Heart right ventricle (tissue), 16 donors: ENCODE data around the gene AOC2. TPM values are rescaled to one million over a fixed set of nuclear protein-coding genes. Genes with fewer than 3 reads are reported as not detected.

Experiments used
- ATAC-seq, 8 donors: fragments of 200-7000 bp; cut with Tn5 transposase; one replicate each; pipeline ENCODE4 v1.9.1; 2020; ENCODE audit warnings: mild to moderate bottlenecking in 8 of 8, moderate library complexity in 8 of 8, moderate number of reproducible peaks in 1 of 8
- DNase-seq, 2 donors: peaks; one replicate each; pipeline ENCODE4 v3.0.0-alpha.2; 2020
- H3K27ac ChIP-seq, 10 donors: fragments of 200-600 bp; sonication (generic) in 2 of 10; one replicate each; pipeline versions ENCODE4 v1.5.0 to v1.8.0; 2020 to 2022; ENCODE audit warnings: mild to moderate bottlenecking in 3 of 10
- H3K27me3 ChIP-seq, 7 donors: fragments of 200-600 bp; one replicate each; pipeline ENCODE4 v1.8.0; 2021 to 2022; ENCODE audit warnings: mild to moderate bottlenecking in 2 of 7
- H3K36me3 ChIP-seq, 9 donors: fragments of 200-600 bp; sonication (generic) in 1 of 9; one replicate each; pipeline versions ENCODE4 v1.5.0 to v1.8.0; 2020 to 2022; ENCODE audit warnings: mild to moderate bottlenecking in 2 of 9
- H3K4me1 ChIP-seq, 9 donors: fragments of 200-600 bp; sonication (generic) in 1 of 9; one replicate each; pipeline versions ENCODE4 v1.5.0 to v1.8.0; 2020 to 2022; ENCODE audit warnings: mild to moderate bottlenecking in 4 of 9
- H3K4me3 ChIP-seq, 10 donors: fragments of 200-600 bp; sonication (generic) in 2 of 10; one replicate each; pipeline versions ENCODE4 v1.5.0 to v1.8.0; 2020 to 2022; ENCODE audit warnings: mild to moderate bottlenecking in 7 of 10, moderate library complexity in 2 of 10
- H3K9me3 ChIP-seq, 11 donors: fragments of 200-600 bp in 10 of 11; sonication (generic) in 2 of 11; one replicate each; pipeline versions ENCODE4 v1.5.0 to v1.8.0; 2013 to 2022; ENCODE audit warnings: mild to moderate bottlenecking in 2 of 11, control low read depth in 1 of 11, moderate library complexity in 1 of 11
- WGBS, 2 donors: extraction: QIAGEN DNeasy Blood & Tissue Kit; methylation state at CpG; one replicate each; pipeline ENCODE4 v1.1.7; 2013; ENCODE audit warnings: inconsistent platforms in 1 of 2; 5-methylcytosine and 5-hydroxymethylcytosine counted together
- intact Hi-C, 10 donors: fragments of 100-400 bp; cut with DNase I; formaldehyde crosslinking; loops; one replicate each; pipeline versions ENCODE4 v1.11.1 to v1.14.2; 2022
- polyA plus RNA-seq, 2 donors: library from polyadenylated mRNA; stranded (reverse); fragments of 200-250 nt; gene quantifications; one replicate each; pipeline ENCODE4 v1.2.3, GENCODE V29; 2013
- total RNA-seq, 10 donors: library from RNA; stranded (reverse); fragmentation: NEBNext Ultra II Directional in 3 of 10; extraction: Animal tissue kit (Norgen Biotek cat#: 25700) in 3 of 10; gene quantifications; one replicate each; pipeline versions ENCODE4 v1.2.1 to v1.2.4, GENCODE V29; 2021 to 2023
- TF ChIP-seq, protein P1 (sequence below), 9 donors: fragments of 200-600 bp; sonication (generic) in 2 of 9; IDR thresholded peaks; one replicate each; pipeline versions ENCODE4 v1.5.0 to v1.8.0; 2021 to 2022; ENCODE audit warnings: antibody characterized with exemption in 9 of 9, mild to moderate bottlenecking in 5 of 9, moderate library complexity in 1 of 9
- donor health status: Arrhythmogenic right ventricular cardiomyopathy.
- donor health status: ischemic (EF 13 %, LVEDD 7.1; RV severe dilation, severe dysfunction).
- donor health status: healthy with polysubstance abuse.
- donor health status: DM: no; HTN: yes; CAD: no.
- donor health status: DM: no; HTN: no; CAD: no.
- donor health status: ischemic (EF 25% LVEDD 6.9; RV normal size, moderate dysfunction).
- donor health status: ischemic (EF 25% LVEDD 5.7; RV mildly dilated, moderate dysfunction).
- donor health status: healthy.
- donor health status: DM: yes; HTN: yes; CAD: no.
- donor health status: Ischemic cardiomyopathy.
- donor health status: ischemic (EF 35%, LVEDD 5.7; RV mildly dilated, moderate dysfunction).
- donor health status: nonischemic (EF 11% LVEDD 7.7; RV severe dilation, severe dysfunction).
- donor health status: DM: yes; HTN: yes; CAD: no.
- donor health status: PGD.
- donor health status: ischemic (EF 29% LVEDD 5.4; RV normal size, mild dysfunction).
- donor health status: nonischemic (EF 23%, LVEDD 6.1; RV moderate dilation, normal function).

The AOC2 gene
- total and polyA plus RNA-seq, 12 donors = 0.14 to 0.72 (median 0.51) TPM

DNA sequence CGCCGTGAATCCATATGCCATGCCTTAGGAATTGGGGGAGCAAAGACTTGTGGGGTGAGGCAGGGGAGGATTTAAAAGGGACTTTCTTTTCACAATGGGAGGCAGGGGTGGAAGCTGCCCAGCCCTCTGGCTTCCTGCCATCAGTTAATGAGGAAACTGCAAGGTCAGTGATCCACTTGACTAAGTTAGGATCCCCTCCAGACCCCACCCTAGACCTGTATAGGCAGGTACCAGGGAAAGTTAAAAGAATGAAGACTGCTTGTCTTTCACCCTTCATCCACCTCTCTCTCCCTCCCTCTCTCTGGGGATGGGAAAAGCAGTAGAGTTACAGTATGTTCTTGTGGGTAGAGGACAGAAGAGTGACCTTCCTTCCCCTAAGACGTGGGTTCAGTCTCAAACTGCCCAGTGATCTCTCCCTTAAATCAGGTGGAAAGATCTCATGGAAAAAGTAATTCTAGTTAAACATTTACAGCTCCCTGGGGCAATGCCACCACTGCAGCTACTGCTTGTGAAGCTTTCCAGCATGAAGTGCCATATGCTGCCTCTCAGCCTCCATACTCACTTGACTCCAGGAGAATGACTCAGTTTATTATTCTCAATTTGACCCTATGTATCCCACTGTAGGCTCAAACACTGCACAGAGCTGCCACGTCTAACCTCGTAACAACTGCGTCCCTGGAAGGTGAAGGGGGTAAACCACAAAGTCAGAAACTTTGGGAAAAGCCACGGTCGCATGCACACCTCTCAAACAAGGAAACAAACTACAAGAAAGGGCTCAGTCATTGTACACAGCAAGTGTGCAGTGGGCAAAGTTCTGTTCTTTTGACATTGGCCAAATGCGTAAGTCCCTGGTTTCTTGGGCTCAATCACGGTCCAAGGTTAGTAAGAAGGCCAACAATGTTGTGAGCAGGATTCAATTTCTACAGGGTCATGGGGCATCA lies 47.0 kb upstream of the AOC2 start:
- peaks cover 0 to 19% (median 4%) of the 10 kb centered on the region in 9 donors for H3K36me3 ChIP-seq
- H3K4me1 ChIP-seq = peaks cover 0 to 23% (median 17%) of the 10 kb centered on the region in 9 donors
- WGBS, 2 donors = 81 to 86% methylated on average over 10 of the region's 10 CpGs
- TF ChIP-seq, protein P1, sequence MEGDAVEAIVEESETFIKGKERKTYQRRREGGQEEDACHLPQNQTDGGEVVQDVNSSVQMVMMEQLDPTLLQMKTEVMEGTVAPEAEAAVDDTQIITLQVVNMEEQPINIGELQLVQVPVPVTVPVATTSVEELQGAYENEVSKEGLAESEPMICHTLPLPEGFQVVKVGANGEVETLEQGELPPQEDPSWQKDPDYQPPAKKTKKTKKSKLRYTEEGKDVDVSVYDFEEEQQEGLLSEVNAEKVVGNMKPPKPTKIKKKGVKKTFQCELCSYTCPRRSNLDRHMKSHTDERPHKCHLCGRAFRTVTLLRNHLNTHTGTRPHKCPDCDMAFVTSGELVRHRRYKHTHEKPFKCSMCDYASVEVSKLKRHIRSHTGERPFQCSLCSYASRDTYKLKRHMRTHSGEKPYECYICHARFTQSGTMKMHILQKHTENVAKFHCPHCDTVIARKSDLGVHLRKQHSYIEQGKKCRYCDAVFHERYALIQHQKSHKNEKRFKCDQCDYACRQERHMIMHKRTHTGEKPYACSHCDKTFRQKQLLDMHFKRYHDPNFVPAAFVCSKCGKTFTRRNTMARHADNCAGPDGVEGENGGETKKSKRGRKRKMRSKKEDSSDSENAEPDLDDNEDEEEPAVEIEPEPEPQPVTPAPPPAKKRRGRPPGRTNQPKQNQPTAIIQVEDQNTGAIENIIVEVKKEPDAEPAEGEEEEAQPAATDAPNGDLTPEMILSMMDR (IDR thresholded peaks at IDR 0.05) = no peak
- peak overlapping the region in 4 of 10 donors; percentile 77 to 91 (median 82) for H3K27ac ChIP-seq
- DNase-seq = no peak
- H3K9me3 ChIP-seq = no peaks in the 10 kb centered on the region
- peak overlapping the region; percentile 68 to 96 (median 88) for H3K4me3 ChIP-seq
- intact Hi-C loops = loop anchor here in 1 of 10 donors (10.0 kb wide), 1 partner anchor 193 kb away; the partner anchor contains the start of genes RETREG3 and TUBG1
- no peaks in the 10 kb centered on the region for H3K27me3 ChIP-seq
- ATAC-seq = no peak

DNA sequence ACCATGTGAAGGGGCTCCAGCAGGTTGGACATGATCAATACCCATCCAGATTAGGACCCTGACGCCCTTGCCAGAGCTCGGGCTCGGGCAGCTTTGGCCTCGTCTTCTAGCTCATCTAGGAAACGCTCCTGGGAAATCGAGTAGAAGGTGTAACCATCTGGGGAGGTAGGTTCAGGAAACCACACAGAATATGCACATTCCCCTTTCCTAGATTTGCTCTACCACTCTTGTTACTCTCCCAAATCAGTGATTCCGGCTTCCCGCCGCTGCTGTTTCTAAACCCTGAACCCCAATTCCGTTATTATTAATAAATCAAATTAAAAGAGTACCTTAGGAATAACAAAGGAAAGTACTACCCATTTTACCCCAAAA lies 46.4 kb upstream of the AOC2 start:
- TF ChIP-seq, protein P1 (IDR thresholded peaks at IDR 0.05) = no peak
- intact Hi-C loops = loop anchor here in 1 of 10 donors (10.0 kb wide), 1 partner anchor 193 kb away; the partner anchor contains the start of genes RETREG3 and TUBG1
- ATAC-seq (no peak), DNase-seq (no peak)
- no peaks in the 10 kb centered on the region for H3K27me3 ChIP-seq
- peak overlapping the region; percentile 68 to 96 (median 88) for H3K4me3 ChIP-seq
- WGBS, 2 donors = 22 to 23% methylated on average over 10 of the region's 10 CpGs
- H3K27ac ChIP-seq = peak overlapping the region; percentile 40 to 91 (median 78)
- H3K4me1 ChIP-seq = peaks cover 0 to 23% (median 17%) of the 10 kb centered on the region in 9 donors
- no peaks in the 10 kb centered on the region for H3K9me3 ChIP-seq
- H3K36me3 ChIP-seq = peaks cover 0 to 19% (median 4%) of the 10 kb centered on the region in 9 donors

DNA sequence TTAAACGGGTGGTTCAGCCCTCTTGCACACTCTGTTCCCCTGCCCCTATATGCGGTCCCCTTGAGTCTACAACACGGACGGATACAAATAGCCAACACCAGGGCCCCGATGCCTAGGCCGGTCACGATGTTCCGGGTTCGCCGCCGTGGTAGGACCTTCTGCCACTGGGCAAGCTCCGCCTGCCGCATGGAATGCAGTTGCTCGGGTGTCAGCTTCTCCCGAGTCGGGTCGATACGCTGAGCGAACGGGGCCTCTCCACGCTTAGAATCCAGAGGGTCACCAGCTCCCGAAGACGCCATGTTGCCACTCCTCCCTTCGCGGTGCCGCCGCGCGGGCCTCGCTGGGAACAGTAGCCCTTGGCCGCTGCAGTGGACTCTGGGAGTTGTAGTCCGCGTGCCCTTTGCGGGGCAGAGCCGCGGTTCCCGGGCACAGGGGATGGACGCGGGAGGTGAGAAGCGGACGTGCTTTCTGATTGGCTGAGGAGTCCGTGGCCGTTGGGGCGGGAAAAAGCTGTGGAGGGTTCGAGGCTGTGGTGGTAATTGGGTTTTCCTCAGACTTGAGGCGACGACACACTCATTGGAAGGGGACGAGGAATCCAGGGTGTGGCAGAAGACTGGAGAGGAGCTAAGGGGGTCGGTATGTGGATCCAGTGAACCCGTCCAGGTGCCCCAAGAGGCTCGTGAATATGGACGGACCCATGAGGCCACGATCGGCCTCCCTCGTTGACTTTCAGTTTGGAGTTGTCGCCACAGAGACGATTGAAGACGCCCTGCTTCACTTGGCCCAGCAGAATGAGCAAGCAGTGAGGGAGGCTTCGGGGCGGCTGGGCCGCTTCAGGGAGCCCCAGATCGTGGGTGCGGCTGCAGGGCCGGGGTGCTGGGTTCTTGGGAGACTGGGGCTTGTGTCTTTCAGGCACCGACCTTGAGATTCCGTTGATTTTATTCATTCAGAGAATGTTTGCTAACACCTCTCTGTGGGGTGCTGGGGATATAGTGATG lies 45.7 kb upstream of the AOC2 start, which contains the start of the genes CNTD1 and COA3:
Gene CNTD1, plus strand, starts transcription at position 479 of the 998 bp plus-strand sequence. Its CDS starts 207 bp downstream, at position 686.
Gene COA3, minus strand, starts transcription at position 322 of the 998 bp plus-strand sequence. Its CDS starts 23 bp downstream, at position 299.
- peaks cover 0 to 23% (median 17%) of the 10 kb centered on the region in 9 donors for H3K4me1 ChIP-seq
- 26% methylated on average over 66 of the region's 66 CpGs for WGBS, 2 donors
- H3K27ac ChIP-seq = peak within 1 kb of the TSS; percentile 40 to 91 (median 78)
- ATAC-seq (peak; percentile 93 to 99 (median 98)), DNase-seq (peak; percentile 87)
- intact Hi-C loops = loop anchor here in 1 of 10 donors (10.0 kb wide), 1 partner anchor 194 kb away; the partner anchor contains the start of genes RETREG3 and TUBG1
- no peaks in the 10 kb centered on the region for H3K9me3 ChIP-seq
- peaks cover 0 to 19% (median 4%) of the 10 kb centered on the region in 9 donors for H3K36me3 ChIP-seq
- no peaks in the 10 kb centered on the region for H3K27me3 ChIP-seq
- peak within 1 kb of the TSS; percentile 68 to 96 (median 88) for H3K4me3 ChIP-seq
- TF ChIP-seq, protein P1 (IDR thresholded peaks at IDR 0.05) = peak in 2 of 9 donors; percentile 4 to 16
